ENCODE results near the gene BMP7. TPM values are rescaled to one million over a fixed set of nuclear protein-coding genes. Genes with fewer than 3 reads are reported as not detected.
A peak's percentile ranks its signal among the peaks of the same experiment; 100 is the strongest.

BMP7 gene
- total and polyA plus RNA-seq, 2 of the 8 experiments (the other 6 are each of a cell fraction or from before 2014, with no cell fraction given) = 9.2 to 14.7 TPM

DNA sequence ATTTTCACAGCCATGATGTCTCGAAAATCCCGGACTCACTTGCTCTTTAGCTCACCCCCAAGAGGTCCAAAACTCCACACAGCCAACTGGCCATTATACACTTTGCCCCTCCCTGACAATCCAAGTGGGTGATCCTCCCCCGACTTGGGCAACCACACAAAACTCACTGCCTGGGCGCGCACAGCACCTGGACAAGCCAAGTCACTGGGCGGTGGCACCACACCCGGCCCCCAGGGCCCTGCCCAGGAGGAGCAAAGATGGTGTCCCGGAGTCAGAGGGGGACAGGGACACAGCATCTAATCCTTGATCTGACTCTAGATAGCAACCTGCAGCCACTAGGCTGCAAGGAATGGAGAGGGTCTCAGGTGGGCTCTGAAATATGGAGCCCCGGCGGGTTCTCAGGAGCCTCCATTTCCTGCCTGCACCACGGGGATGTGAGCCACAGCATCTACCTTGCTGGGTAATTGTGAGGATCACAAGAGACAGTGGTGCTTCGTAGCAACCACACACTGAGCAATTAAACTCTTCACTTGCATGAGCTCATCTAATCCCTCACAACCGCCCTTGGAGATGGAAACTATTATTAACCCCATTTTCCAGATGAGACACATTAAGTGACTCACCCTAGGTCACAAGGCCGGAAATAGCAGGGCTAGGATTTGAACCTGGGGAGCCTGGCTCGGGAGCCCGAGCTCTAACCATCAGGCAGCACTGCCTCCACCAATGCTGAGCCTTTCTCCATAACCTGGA lies 66.6 kb downstream of the BMP7 start:
- Histone ChIP-seq H3K18ac (ENCODE audit: extremely low read depth, low read length) (no peak overlapping the region; the same call in 1 of the 2 replicates), H3K23ac (ENCODE audit: insufficient read length) (no peak overlapping the region), H3K79me2 (ENCODE audit: control insufficient read depth in 1 of 2, insufficient read depth in 2 of 2, low read length in 2 of 2) (no peaks in the 10 kb centered on the region), H3K27me3 (replicated peaks in 1 of 4; ENCODE audit: control insufficient read depth in 3 of 4, extremely low read depth in 1 of 4, insufficient read depth in 3 of 4, low read length in 3 of 4) (peaks cover 0 to 4% (median 0%) of the 10 kb centered on the region in 4 experiments; a peak in 1 of 7 replicates), H2BK20ac (ENCODE audit: low read length) (peak overlapping the region; percentile 65; the same call in 1 of the 2 replicates), H3K4me2 (ENCODE audit: insufficient read depth in 1 of 2, low read depth in 2 of 2, low read length in 2 of 2) (no peak overlapping the region), H3K23me2 (ENCODE audit: low read depth, low read length) (peaks cover 4% of the 10 kb centered on the region; the same call in 1 of the 2 replicates), H4K5ac (ENCODE audit: insufficient read length, low read depth, low read length) (no peak overlapping the region), H3K9me3 (ENCODE audit: insufficient read depth in 2 of 2, low read depth in 1 of 2, low read length in 1 of 2) (no peaks in the 10 kb centered on the region), H3K4me3 (ENCODE audit: extremely low read depth in 1 of 4, insufficient read depth in 2 of 4, low read depth in 3 of 4, low read length in 4 of 4) (no peak overlapping the region), H2BK120ac (replicated peaks; ENCODE audit: low read depth, low read length) (no peak overlapping the region), H3K14ac (ENCODE audit: insufficient read length) (no peak overlapping the region), H3K9ac (replicated peaks in 1 of 4; ENCODE audit: extremely low read depth in 1 of 4, low read depth in 3 of 4, low read length in 3 of 4) (no peak overlapping the region), H3K79me1 (ENCODE audit: low read depth, low read length) (no peaks in the 10 kb centered on the region), H4K91ac (replicated peaks; ENCODE audit: insufficient read length, low read length) (peak overlapping the region; percentile 29), H4K20me1 (replicated peaks in 1 of 2; ENCODE audit: control insufficient read depth in 1 of 2, insufficient read depth in 2 of 2, low read length in 2 of 2) (no peaks in the 10 kb centered on the region), H3K27ac (ENCODE audit: low read depth, low read length) (no peak overlapping the region), H2BK15ac (ENCODE audit: low read length) (no peak overlapping the region), H3K36me3 (ENCODE audit: control insufficient read depth in 2 of 4, insufficient read depth in 4 of 4, low read length in 3 of 4) (no peaks in the 10 kb centered on the region; a peak in 1 of 8 replicates), H4K8ac (ENCODE audit: extremely low read depth, insufficient read depth, low read length) (no peak overlapping the region), H2AFZ (ENCODE audit: low read length) (no peak overlapping the region), H3K4me1 (replicated peaks in 1 of 4; ENCODE audit: control insufficient read depth in 3 of 4, insufficient read depth in 4 of 4, low read length in 3 of 4) (peaks cover 0 to 20% (median 12%) of the 10 kb centered on the region in 4 experiments; a peak in 6 of 7 replicates), H2AK5ac (ENCODE audit: low read depth, low read length) (0 out of 2 replicates have a peak overlapping the region, but pooled peaks have one; percentile 55), H2BK5ac (ENCODE audit: low read depth, low read length) (peak overlapping the region; percentile 67; the same call in 1 of the 2 replicates), H3K4ac (replicated peaks; ENCODE audit: insufficient read length, low read depth, low read length) (no peak overlapping the region), H2BK12ac (ENCODE audit: low read depth, low read length) (no peak overlapping the region; the same call in 1 of the 2 replicates), H3K56ac (replicated peaks; ENCODE audit: insufficient read length, low read depth, low read length) (no peak overlapping the region)
- FAIRE-seq (no peak), DNase-seq (ENCODE audit: low read depth in 1 of 2, low spot score in 2 of 2) (no peak)
- ChIA-PET POLR2A (ENCODE audit: partially characterized antibody) (no interaction called here), CTCF (ENCODE audit: partially characterized antibody) (interaction anchor here (0.6 to 2.8 kb wide), 11 partner anchors 9 to 132 kb away, joined by 3 to 9 read pairs (median 3); partner anchors contain the start of gene SPO11)
- WGBS, 2 experiments (ENCODE audit: extremely low coverage in 1 of 2, insufficient coverage in 1 of 2, insufficient read length in 1 of 2, insufficient replicate concordance in 2 of 2, low coverage in 1 of 2, low lambda C conversion rate in 2 of 2, missing lambda C conversion rate in 1 of 2) = 90% methylated on average over 16 of the region's 16 CpGs; no CpG with 5 or more reads in 1 of the 2 experiments
- TF ChIP-seq CREB1 (IDR thresholded peaks at IDR 0.05) (no peak), POLR2AphosphoS5 (IDR thresholded peaks at IDR 0.05; ENCODE audit: low read depth, low read length) (no peak), TCF12 (IDR thresholded peaks at IDR 0.05; ENCODE audit: low read depth, low read length) (no peak), TAF1 (IDR thresholded peaks at IDR 0.05; ENCODE audit: low read depth, low read length) (no peak), RBBP5 (IDR thresholded peaks at IDR 0.05; ENCODE audit: borderline replicate concordance, low read depth, low read length) (no peak), CBX5 (IDR thresholded peaks at IDR 0.05; ENCODE audit: low read depth, low read length) (no peak), JUND (IDR thresholded peaks at IDR 0.05; ENCODE audit: low read length) (no peak), CHD2 (IDR thresholded peaks at IDR 0.05; ENCODE audit: low read length) (no peak), BRCA1 (IDR thresholded peaks at IDR 0.05; ENCODE audit: low read depth, low read length) (no peak), CBX8 (IDR thresholded peaks at IDR 0.05; ENCODE audit: borderline replicate concordance, low read depth, low read length) (no peak), SRF (IDR thresholded peaks at IDR 0.05; ENCODE audit: low read depth, low read length) (no peak), TBP (IDR thresholded peaks at IDR 0.05; ENCODE audit: low read depth, low read length) (no peak)
- TF ChIP-seq, protein P1, sequence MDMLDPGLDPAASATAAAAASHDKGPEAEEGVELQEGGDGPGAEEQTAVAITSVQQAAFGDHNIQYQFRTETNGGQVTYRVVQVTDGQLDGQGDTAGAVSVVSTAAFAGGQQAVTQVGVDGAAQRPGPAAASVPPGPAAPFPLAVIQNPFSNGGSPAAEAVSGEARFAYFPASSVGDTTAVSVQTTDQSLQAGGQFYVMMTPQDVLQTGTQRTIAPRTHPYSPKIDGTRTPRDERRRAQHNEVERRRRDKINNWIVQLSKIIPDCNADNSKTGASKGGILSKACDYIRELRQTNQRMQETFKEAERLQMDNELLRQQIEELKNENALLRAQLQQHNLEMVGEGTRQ (IDR thresholded peaks at IDR 0.05; ENCODE audit: low read length) = no peak

All from H1 (cell line).